ENCODE measurements around the gene ZFYVE28.

Gene ZFYVE28

GRCh38 chr4:2267320-2267811, 151.1 kb downstream of the ZFYVE28 start:
- no peak for DNase-seq

DNA sequence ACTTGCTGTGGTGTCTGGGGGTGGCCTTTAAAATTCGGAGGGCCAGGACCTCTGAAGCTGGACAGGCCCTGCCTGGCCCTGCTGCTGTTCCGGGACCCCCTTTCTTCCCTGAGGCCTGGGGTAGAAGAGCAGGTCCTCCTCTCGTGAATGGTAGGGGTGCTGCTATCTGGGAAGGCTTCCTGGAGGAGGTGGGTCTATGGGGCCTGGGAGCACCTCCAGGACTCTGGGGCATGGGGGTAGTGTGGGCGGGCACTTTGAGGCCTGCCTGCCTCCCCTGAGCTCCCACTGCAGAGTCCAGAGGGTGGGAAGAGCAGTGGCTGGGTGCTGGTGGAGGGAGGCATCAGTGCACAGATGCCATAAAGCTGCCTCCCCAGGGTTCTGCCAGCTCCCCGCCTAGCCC, 151.6 kb downstream of the ZFYVE28 start:
- DNase-seq = no peak

DNA sequence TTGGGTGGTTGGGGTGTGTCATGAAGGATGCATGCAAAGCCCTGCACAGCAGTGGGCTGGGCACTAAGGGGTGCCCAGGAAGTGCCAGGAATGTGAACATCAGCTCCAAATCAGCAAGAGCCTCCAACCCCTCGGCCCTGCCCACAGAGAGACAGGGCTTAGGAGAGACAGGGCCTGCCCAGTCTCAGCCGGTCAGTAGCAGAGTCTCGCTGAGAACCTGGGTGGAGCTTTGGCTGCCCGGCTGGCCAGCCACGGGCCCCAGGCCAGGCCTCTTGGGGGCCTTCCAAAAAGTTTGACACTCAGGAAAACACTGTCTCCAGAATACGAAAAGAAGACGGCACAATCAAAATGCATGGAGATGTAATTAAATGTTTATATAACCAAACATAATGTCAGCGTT, 152.3 kb downstream of the ZFYVE28 start:
- no peak for DNase-seq

GRCh38 chr4:2265113-2266110, 153.0 kb downstream of the ZFYVE28 start:
- DNase-seq = no peak

GRCh38 chr4:2264481-2265041, 153.9 kb downstream of the ZFYVE28 start:
- no peak for DNase-seq

DNA sequence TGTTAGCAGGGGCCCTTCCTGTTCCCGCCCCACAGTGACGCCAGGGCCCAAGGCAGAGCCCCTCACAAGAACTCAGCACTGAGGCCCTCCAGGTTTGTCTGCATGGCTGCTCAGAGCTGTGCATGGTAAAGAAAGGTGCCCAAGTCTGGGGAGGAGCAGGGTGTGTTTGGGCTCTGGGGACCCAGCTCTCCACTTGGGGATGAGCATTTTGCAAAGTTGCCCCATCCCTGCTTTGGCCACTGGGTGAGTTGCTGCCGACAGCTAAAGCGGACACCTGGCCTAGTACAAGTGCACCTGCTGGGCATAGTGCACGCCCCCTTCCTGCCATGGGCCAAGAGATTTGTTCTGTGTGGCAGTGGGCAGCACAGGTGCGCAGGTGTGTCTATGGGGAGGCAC, 154.5 kb downstream of the ZFYVE28 start:
- no peak for DNase-seq

GRCh38 chr4:2262944-2263250, 155.5 kb downstream of the ZFYVE28 start:
- no peak for DNase-seq

DNA sequence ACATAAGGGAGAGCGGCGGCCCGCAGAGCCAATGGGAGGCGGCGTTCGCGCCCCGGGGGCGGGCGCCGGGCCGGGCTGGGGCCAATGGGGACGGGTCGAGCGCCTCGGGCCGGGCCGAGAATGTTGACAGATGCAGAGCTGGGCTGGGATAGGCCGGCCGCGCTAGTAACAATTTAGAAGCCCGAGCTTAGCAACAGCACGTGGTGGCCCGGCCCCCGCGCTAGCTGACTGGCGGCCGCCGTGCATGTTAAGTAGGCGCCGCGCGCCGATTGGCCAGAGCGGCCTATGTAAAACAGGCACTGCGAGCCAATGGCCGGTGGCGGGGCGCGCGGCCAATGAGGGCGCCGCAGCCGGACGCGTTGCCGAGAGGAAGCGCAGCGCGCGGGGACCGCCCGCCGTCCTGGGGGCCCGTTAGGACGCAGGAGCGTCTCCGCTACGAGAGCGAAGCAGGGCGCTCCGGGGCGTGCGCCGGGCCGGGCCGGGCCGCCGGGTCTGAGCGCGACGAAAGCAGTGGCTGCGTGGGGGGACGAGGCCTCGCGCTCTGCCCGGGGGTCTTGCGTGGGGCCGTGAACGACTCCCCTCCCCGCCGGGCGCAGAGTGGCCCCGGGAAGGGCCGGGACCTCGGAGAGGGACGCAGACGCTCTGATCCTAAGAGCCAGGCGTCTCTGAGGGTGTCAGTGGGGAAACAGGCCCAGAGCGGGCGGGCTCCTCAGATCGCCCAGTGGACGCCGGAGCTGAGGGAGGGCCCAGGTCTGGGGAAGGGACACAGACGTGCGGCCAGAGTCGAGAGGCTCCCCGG, 156.1 kb downstream of the ZFYVE28 start:
- DNase-seq = peak; percentile 96

DNA sequence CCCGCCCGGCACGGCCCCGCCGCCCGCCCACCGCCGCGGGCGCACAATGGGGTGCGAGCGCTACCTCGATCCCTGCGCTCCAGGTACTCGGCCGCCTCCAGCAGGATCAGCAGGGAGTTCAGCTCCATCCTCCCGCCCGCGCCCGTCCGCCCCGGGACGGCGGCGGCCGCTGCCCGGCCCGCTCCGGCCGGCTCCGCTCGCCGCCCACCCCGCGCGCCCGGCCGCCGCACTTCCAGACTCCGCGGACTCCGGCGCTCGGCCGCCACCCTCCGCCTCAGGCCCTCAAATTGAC, 156.6 kb downstream of the ZFYVE28 start, which contains the start of gene MXD4:
TSS of gene MXD4 (minus strand) at position 257 of the 292 bp plus-strand sequence. CDS start at position 128, 129 bp downstream.
- no peak for DNase-seq

DNA sequence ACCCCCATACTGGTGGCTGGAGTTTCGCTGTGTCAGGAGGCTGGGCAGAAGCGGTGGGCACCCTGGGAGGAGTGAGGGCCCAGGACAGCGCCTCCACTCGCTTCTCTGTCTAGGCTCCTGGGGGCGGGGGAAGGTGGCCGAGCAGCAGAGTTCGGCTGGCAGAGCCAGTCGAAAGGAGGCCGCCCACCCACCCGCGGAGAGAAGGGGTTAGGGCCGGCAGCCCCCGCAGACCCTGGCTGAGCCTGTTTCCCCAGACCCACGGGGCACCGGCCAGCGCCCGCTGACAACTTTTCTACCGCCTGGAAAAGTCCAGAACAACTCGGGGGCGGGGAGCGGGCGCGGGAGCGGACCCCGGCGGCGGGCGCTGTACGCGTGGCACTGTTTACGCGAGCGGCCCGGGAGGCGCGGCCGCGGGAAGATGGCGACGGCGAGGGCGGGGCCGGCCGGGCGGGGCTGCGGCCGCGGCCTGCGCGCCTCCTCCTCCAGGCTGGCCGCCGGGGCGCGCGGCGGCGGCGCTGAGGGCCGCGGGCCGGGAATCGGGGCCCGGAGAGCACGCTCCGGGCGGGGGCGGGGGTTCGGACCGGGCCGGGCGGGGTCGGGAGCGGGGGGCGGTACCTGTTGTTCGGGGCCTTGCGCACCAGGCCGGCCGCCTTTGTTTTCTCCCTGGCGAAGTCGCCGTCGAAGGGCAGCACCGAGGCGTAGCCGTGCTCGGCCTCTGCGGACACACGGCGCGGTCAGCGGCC, 157.2 kb downstream of the ZFYVE28 start:
- DNase-seq = peak; percentile 28

- DNase-seq = no peak
These were observed 157.9 kb downstream of the ZFYVE28 start for GRCh38 chr4:2260344-2261109.

DNA sequence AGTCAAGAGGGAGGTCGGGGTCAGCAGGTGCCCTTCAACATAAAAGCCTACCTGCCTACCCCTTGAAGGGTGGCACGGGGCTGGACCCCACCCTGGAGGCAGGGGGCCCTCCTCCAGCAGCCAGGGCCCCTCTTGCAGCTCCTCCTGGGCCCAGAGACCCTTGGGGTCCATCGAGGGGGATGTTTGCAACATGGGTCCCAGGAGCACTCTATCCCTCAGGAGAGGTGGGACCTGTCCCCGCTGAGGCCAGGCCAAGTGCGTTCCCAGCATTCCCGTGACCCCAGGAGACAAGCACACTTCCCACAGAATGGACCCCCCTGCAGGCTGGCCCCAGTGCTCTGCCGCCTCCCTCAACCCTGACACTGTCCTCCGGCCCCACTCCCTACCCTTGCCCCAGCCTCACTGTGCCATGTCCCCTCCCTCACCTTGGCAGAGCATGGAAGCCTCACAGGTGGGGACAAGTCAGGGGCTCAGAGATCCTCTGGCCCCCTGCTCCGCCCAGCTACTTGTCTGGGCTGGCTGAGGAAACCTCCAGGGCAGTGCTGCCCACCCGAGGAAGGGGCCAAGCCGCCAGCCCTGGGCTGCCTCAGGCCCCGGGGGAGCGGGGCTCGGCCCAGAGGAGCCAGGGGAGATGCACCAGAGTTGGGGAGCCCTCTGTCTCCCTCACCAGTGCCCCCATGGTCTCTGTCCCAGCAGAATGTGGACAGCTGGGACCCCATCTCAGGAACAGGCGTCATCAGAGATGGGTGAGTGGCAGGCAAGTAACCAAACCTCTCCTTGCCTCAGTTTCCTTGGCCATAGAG, 158.7 kb downstream of the ZFYVE28 start:
- DNase-seq = no peak

- DNase-seq = no peak
These were observed 159.4 kb downstream of the ZFYVE28 start for GRCh38 chr4:2259036-2259540.

GRCh38 chr4:2258091-2259035, 160.1 kb downstream of the ZFYVE28 start:
- DNase-seq = no peak

- DNase-seq = no peak
These were observed 160.9 kb downstream of the ZFYVE28 start for GRCh38 chr4:2257361-2258081.

GRCh38 chr4:2256781-2257191, 161.7 kb downstream of the ZFYVE28 start:
- no peak for DNase-seq

DNA sequence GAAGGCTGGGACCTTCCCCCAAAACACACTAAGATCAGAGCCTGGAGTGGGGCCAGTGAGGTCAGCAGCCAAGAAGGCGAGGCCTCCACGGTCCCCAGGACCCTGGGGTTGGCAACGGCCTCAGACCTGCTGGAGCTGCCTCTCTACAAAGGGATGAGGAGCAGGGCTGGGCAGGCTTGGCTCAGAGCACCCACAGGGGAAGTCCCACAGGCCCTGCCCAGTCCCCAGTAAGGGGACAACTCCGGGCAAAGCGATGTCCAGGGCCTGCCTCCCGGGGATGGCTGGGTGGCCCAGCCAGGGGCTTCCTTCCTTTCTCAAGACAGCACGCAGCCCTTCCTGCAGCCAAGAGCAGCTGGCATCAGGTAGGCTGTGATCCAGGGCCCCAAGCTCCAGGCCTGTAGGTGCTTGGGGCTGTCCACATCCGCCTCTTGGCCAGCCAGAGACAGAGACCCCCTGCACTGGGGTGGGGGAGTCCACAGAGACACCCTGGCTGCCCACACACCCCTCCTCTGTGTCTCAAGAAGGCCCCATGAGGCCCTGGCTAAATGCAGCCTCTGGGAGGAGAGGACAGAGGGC, 162.2 kb downstream of the ZFYVE28 start:
- no peak for DNase-seq

DNA sequence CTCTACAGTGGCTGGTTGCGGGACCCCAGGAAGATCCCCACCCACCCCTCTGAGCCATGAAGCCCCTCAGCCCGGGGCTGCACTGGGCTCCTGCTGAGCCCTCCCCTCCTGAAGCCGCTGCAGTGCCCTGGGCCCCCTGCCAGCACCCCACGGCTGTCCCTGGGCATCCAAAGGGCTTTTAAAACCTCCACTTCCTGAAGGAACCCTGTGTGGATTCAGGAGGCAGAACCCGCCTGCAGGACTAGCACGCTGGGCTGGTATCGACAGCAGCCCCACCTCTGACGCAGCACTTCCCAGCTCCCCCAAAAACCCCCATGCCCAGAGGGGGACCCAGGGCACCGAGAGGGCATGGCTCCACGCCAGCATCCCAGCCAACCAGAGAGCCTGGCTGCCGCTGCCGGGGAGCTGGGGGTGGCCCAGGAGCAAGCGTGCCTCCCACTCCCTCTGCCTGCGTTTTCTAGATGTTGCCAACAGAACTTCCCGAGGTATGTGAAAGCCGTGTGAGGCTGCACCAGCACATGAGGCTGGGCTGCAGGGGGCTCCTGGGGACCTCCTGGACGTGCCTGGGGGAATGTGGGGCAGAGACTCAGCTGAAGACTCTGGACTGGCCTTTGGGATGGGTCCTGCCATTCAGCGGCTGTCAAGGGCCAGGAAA, 162.8 kb downstream of the ZFYVE28 start:
- no peak for DNase-seq
